GM12878 (cell line): ENCODE measurements around the gene SNX30. TPM values are rescaled to one million over a fixed set of nuclear protein-coding genes. Genes with fewer than 3 reads are reported as not detected.

Experiments used
- ATAC-seq: fragments of 200-7000 bp; cut with Tn5 transposase; 3 replicates; pipeline ENCODE4 v1.9.1; 2020; ENCODE audit warnings: mild to moderate bottlenecking, moderate library complexity
- BruUV-seq: library from RNA; stranded (reverse); fragments of 400-500 nt; replicated peaks from 2 replicates; lab custom pipeline; 2021; lab: Mats Ljungman, UMichigan
- CTCF ChIA-PET: fragments of 300-600 bp; sonication (Branson Sonifier 250); formaldehyde crosslinking; extraction: SDS; loops from one replicate; lab custom pipeline; 2021; ENCODE audit warnings: inconsistent platforms; lab: Yijun Ruan, JAX
- POLR2A ChIA-PET: fragments of 350-600 bp; formaldehyde crosslinking; extraction: SDS; loops from one replicate; lab custom pipeline; 2021; ENCODE audit warnings: inconsistent platforms; lab: Charles Lee
- RAD21 ChIA-PET: fragments of 300-600 bp; sonication (Branson Sonifier 250); formaldehyde crosslinking; loops from one replicate; lab custom pipeline; 2023; ENCODE audit warnings: antibody characterized with exemption; ENCODE audit not compliant: unreplicated experiment; lab: Charles Lee
- SMC1A ChIA-PET: fragments of 300-600 bp; sonication (Branson Sonifier 250); formaldehyde crosslinking; loops from one replicate; lab custom pipeline; 2023; ENCODE audit not compliant: unreplicated experiment, uncharacterized antibody; lab: Charles Lee
- DNase-seq: peaks from one replicate; pipeline ENCODE4 v3.0.0-alpha.2; 2011; ENCODE audit warnings: low read depth, low spot score
- FAIRE-seq: peaks from 3 replicates; lab custom pipeline; 2011; peaks lifted over from hg19 to GRCh38; lab: Jason Lieb, UNC
- H2AFZ ChIP-seq: 2 replicates; pipeline ENCODE4 v1.6.0; 2011; ENCODE audit warnings: low read depth, low read length, control low read depth; ENCODE audit not compliant: control insufficient read depth
- H3K27ac ChIP-seq: 2 replicates; pipeline ENCODE4 v1.5.1; 2011; ENCODE audit warnings: control low read depth; ENCODE audit not compliant: control insufficient read depth, insufficient read depth
- H3K27me3 ChIP-seq, 2 experiments: replicated peaks in 1 of 2; 2 replicates each; pipeline versions ENCODE4 v1.6.0 to v1.6.1; 2011; ENCODE audit warnings: low read length in 1 of 2; ENCODE audit not compliant: control insufficient read depth in 2 of 2, insufficient read depth in 2 of 2
- H3K36me3 ChIP-seq, 2 experiments: 2 replicates each; pipeline ENCODE4 v1.5.1; 2011; ENCODE audit warnings: low read length in 1 of 2; ENCODE audit not compliant: control insufficient read depth in 2 of 2, insufficient read depth in 2 of 2
- H3K4me1 ChIP-seq: 2 replicates; pipeline ENCODE4 v1.6.1; 2011; ENCODE audit warnings: mild to moderate bottlenecking, low read length, moderate library complexity, mixed read lengths; ENCODE audit not compliant: control insufficient read depth, insufficient read depth
- H3K4me2 ChIP-seq: 2 replicates; pipeline ENCODE4 v1.6.0; 2011; ENCODE audit warnings: control low read depth; ENCODE audit not compliant: control insufficient read depth, insufficient read depth
- H3K4me3 ChIP-seq: fragments of 200-600 bp; sonication (generic); 2 replicates; pipeline ENCODE4 v1.5.1; 2016
- H3K79me2 ChIP-seq: 2 replicates; pipeline ENCODE4 v1.6.0; 2011; ENCODE audit warnings: low read length; ENCODE audit not compliant: control insufficient read depth, insufficient read depth
- H3K9ac ChIP-seq: 2 replicates; pipeline ENCODE4 v1.8.0; 2011; ENCODE audit warnings: low read length, control low read depth, mixed read lengths; ENCODE audit not compliant: control insufficient read depth, insufficient read depth
- H3K9me3 ChIP-seq: replicated peaks from 3 replicates; pipeline ENCODE4 v1.5.1; 2011; ENCODE audit warnings: mild to moderate bottlenecking, low read length; ENCODE audit not compliant: control insufficient read depth, insufficient read depth
- H4K20me1 ChIP-seq: 2 replicates; pipeline ENCODE4 v1.6.0; 2011; ENCODE audit not compliant: control insufficient read depth, insufficient read depth
- CBX3 ChIP-seq: fragments of 200-600 bp; sonication (generic); IDR thresholded peaks from 2 replicates; pipeline ENCODE4 v1.6.1; 2016; ENCODE audit warnings: low read depth, borderline replicate concordance
- CREB1 ChIP-seq: IDR thresholded peaks from 2 replicates; pipeline ENCODE4 v1.6.1; 2012; ENCODE audit warnings: low read depth, mild to moderate bottlenecking, inconsistent platforms
- DPF2 ChIP-seq: fragments of 450-650 bp; IDR thresholded peaks from 2 replicates; pipeline ENCODE4 v1.6.1; 2017; ENCODE audit warnings: mild to moderate bottlenecking
- ETV6 ChIP-seq, 2 experiments: fragments of 450-650 bp in 1 of 2; IDR thresholded peaks in 1 of 2; conservative IDR thresholded peaks in 1 of 2; 2 replicates each; pipeline ENCODE4 v1.6.1; 2014; ENCODE audit warnings: antibody characterized with exemption in 1 of 2, borderline replicate concordance in 1 of 2, low read depth in 1 of 2, mild to moderate bottlenecking in 1 of 2, moderate library complexity in 1 of 2
- GABPA ChIP-seq: IDR thresholded peaks from 2 replicates; pipeline ENCODE4 v1.6.1; 2014; ENCODE audit warnings: antibody characterized with exemption, low read depth, mild to moderate bottlenecking, inconsistent platforms
- GATAD2B ChIP-seq: fragments of 450-650 bp; conservative IDR thresholded peaks from 2 replicates; pipeline ENCODE4 v1.6.1; 2017; ENCODE audit warnings: low read depth, mild to moderate bottlenecking, moderate library complexity
- IKZF2 ChIP-seq, 2 experiments: fragments of 450-650 bp; IDR thresholded peaks; 2 replicates each; pipeline ENCODE4 v1.6.1; 2017; ENCODE audit warnings: mild to moderate bottlenecking in 2 of 2, moderate library complexity in 2 of 2
- JUNB ChIP-seq: IDR thresholded peaks from 2 replicates; pipeline ENCODE4 v1.6.1; 2016; ENCODE audit warnings: antibody characterized with exemption, mild to moderate bottlenecking
- NFIC ChIP-seq: IDR thresholded peaks from 2 replicates; pipeline ENCODE4 v1.6.1; 2012; ENCODE audit warnings: low read depth, mild to moderate bottlenecking, inconsistent platforms, low read length, moderate library complexity
- RAD21 ChIP-seq: IDR thresholded peaks from 2 replicates; pipeline ENCODE4 v1.6.1; 2011; ENCODE audit warnings: mild to moderate bottlenecking, low read depth, low read length, moderate library complexity; ENCODE audit not compliant: insufficient read depth
- RAD51 ChIP-seq: fragments of 450-650 bp; IDR thresholded peaks from 2 replicates; pipeline ENCODE4 v1.6.1; 2016; ENCODE audit warnings: moderate library complexity, mild to moderate bottlenecking, inconsistent platforms
- SIX5 ChIP-seq: IDR thresholded peaks from 2 replicates; pipeline ENCODE4 v1.6.1; 2011; ENCODE audit warnings: mild to moderate bottlenecking, low read depth, low read length, moderate library complexity; ENCODE audit not compliant: severe bottlenecking
- SPI1 ChIP-seq: IDR thresholded peaks from 2 replicates; pipeline ENCODE4 v1.6.1; 2011; ENCODE audit warnings: low read depth, mild to moderate bottlenecking, low read length, moderate library complexity, borderline replicate concordance; ENCODE audit not compliant: insufficient read depth
- STAT3 ChIP-seq: IDR thresholded peaks from 2 replicates; pipeline ENCODE4 v1.6.1; 2011; ENCODE audit warnings: low read depth, low read length, improper control_type of control experiment
- SUPT20H ChIP-seq: IDR thresholded peaks from 2 replicates; pipeline ENCODE4 v1.6.1; 2011; ENCODE audit warnings: low read depth, mild to moderate bottlenecking, low read length, moderate library complexity, borderline replicate concordance; ENCODE audit not compliant: control insufficient read depth
- ZNF384 ChIP-seq: IDR thresholded peaks from 2 replicates; pipeline ENCODE4 v1.6.1; 2012; ENCODE audit warnings: low read depth, mild to moderate bottlenecking, low read length, improper control_type of control experiment, borderline replicate concordance
- ZSCAN29 ChIP-seq: fragments of 450-650 bp; IDR thresholded peaks from 2 replicates; pipeline ENCODE4 v1.6.1; 2017; ENCODE audit warnings: mild to moderate bottlenecking, moderate library complexity
- WGBS: methylation state at CpG from one replicate; pipeline ENCODE4 v1.1.6; 2016; ENCODE audit warnings: low lambda C conversion rate; ENCODE audit not compliant: insufficient replicate concordance, insufficient coverage; ENCODE audit errors: missing lambda C conversion rate; 5-methylcytosine and 5-hydroxymethylcytosine counted together
- in situ Hi-C: fragments of 300-500 bp; cut with MboI; formaldehyde crosslinking; loops from 9 replicates; pipeline ENCODE4 v1.14.3; 2018; ENCODE audit warnings: mixed read lengths
- intact Hi-C: fragments of 100-400 bp; cut with micrococcal nuclease; formaldehyde crosslinking; loops from one replicate; pipeline ENCODE4 v1.14.2; 2022; ENCODE audit not compliant: unreplicated experiment
- polyA plus RNA-seq, 11 experiments: library from polyadenylated mRNA; depleted of rRNA in 4 of 11; unstranded in 6 of 11; stranded (reverse) in 5 of 11; fragments of >200 nt; fragmentation: Nextera tagmentation in 4 of 11; fragmentation: Illumina TruSeq in 1 of 11; extraction: Ambion mirVana in 4 of 11; extraction: Trizol in 1 of 11; gene quantifications; 1 replicate in 1 of 11; 2 replicates in 10 of 11; pipeline versions ENCODE4 v1.2.1 to v1.2.3, GENCODE V29; 2011 to 2016; ENCODE audit warnings: inconsistent platforms in 2 of 11, missing spikeins in 2 of 11, low read depth in 1 of 11
- total RNA-seq, 4 experiments: library from RNA; depleted of rRNA in 3 of 4; stranded (reverse); fragments of >200 nt in 3 of 4; fragmentation: Illumina TruSeq in 1 of 4; extraction: Trizol in 1 of 4; gene quantifications; 2 replicates each; pipeline versions ENCODE4 v1.2.1 to v1.2.3, GENCODE V29; 2013 to 2021
- TF ChIP-seq, protein P1 (sequence below): IDR thresholded peaks from 2 replicates; pipeline ENCODE4 v1.6.1; 2011; ENCODE audit warnings: low read depth, mild to moderate bottlenecking, low read length, moderate library complexity, borderline replicate concordance; ENCODE audit errors: extremely low read depth
- TF ChIP-seq, protein P2 (sequence below): IDR thresholded peaks from 2 replicates; pipeline ENCODE4 v1.6.1; 2011; ENCODE audit warnings: low read depth, low read length, improper control_type of control experiment, borderline replicate concordance

The SNX30 gene
- total and polyA plus RNA-seq, 10 of the 15 experiments (the other 5 are each of a cell fraction or from before 2014, with no cell fraction given): 0.53 to 4.0 (median 1.5) TPM

DNA sequence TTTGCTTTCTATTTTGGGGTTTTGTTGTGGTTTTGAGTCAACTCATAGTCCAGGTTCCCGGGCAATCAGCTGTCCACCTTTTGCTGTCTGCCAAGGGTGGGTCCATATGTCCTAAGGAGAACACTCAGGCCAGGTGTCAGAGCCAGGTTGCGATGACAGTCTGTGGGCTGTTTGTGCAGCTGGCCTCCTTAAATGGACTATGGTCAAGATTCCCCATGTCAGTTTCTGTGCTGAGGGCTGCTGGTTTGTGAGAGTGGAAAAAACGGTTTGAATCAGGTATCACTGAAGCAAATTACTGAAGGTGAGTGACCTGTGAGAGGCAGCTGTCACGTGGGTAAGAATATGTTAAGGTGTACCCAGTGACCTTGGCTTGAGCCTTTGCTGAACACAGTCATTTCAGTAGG, 33.0 kb downstream of the SNX30 start:
- FAIRE-seq: no peak
- 27% methylated on average over 4 of the region's 4 CpGs for WGBS
- BruUV-seq: no TSS peak
- ChIA-PET CTCF (interaction anchor here (1.1 to 1.4 kb wide), 2 partner anchors 10 to 37 kb away, joined by 3 read pairs; no protein-coding TSS in a partner anchor), SMC1A (interaction anchor here (0.6 kb wide), 1 partner anchor 36 kb away, joined by 3 read pairs; no protein-coding TSS in a partner anchor), POLR2A (no interaction called here), RAD21 (no interaction called here)
- no peak for ATAC-seq
- Histone ChIP-seq H3K4me3 (no peak overlapping the region), H4K20me1 (no peaks in the 10 kb centered on the region; the same call in 1 of the 2 replicates), H3K4me2 (no peak overlapping the region), H3K4me1 (peaks cover 11% of the 10 kb centered on the region; the same call in 1 of the 2 replicates), H3K27ac (no peak overlapping the region), H3K9ac (no peak overlapping the region), H2AFZ (no peak overlapping the region), H3K27me3 (no peaks in the 10 kb centered on the region; a peak in 1 of 4 replicates), H3K79me2 (no peaks in the 10 kb centered on the region), H3K9me3 (no peaks in the 10 kb centered on the region), H3K36me3 (no peaks in the 10 kb centered on the region)
- TF ChIP-seq ZNF384: no peak
- TF ChIP-seq GABPA: no peak
- no peak for TF ChIP-seq GATAD2B
- TF ChIP-seq, protein P1, sequence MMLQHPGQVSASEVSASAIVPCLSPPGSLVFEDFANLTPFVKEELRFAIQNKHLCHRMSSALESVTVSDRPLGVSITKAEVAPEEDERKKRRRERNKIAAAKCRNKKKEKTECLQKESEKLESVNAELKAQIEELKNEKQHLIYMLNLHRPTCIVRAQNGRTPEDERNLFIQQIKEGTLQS: no peak
- no peak for TF ChIP-seq IKZF2 (IDR thresholded peaks at IDR 0.05)
- no peak for TF ChIP-seq DPF2
- TF ChIP-seq SIX5: no peak
- TF ChIP-seq SUPT20H: no peak
- TF ChIP-seq RAD51: no peak
- no peak for TF ChIP-seq RAD21
- TF ChIP-seq JUNB: no peak
- TF ChIP-seq ETV6 (conservative IDR thresholded peaks at IDR 0.05 in 1 of 2, IDR thresholded peaks at IDR 0.05 in 1 of 2; ENCODE audit: borderline replicate concordance in 1 of 2, low read depth in 1 of 2): no peak
- TF ChIP-seq CREB1: no peak
- TF ChIP-seq STAT3: no peak
- no peak for TF ChIP-seq CBX3
- TF ChIP-seq ZSCAN29: no peak
- no peak for TF ChIP-seq SPI1
- no peak for TF ChIP-seq NFIC
- TF ChIP-seq, protein P2, sequence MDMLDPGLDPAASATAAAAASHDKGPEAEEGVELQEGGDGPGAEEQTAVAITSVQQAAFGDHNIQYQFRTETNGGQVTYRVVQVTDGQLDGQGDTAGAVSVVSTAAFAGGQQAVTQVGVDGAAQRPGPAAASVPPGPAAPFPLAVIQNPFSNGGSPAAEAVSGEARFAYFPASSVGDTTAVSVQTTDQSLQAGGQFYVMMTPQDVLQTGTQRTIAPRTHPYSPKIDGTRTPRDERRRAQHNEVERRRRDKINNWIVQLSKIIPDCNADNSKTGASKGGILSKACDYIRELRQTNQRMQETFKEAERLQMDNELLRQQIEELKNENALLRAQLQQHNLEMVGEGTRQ: no peak
- intact Hi-C loops (no loop called here), in situ Hi-C loops (no loop called here)
- DNase-seq: no peak
